ENCODE data around the gene IFITM2. TPM values are rescaled to one million over a fixed set of nuclear protein-coding genes. Genes with fewer than 3 reads are reported as not detected.
A peak's percentile ranks its signal among the peaks of the same experiment; 100 is the strongest.

Gene IFITM2
- total and polyA plus RNA-seq, 2 of the 13 experiments (the other 11 are each of a cell fraction or from before 2014, with no cell fraction given): 13.8 to 267 TPM

GRCh38 chr11:326592-326841 is 18.9 kb downstream of the IFITM2 start:
- no TSS peak for BruUV-seq (replicated peaks)
- TF ChIP-seq NRL (CRISPR knock-in tag; IDR thresholded peaks at IDR 0.05; ENCODE audit: borderline replicate concordance): 0 out of 2 replicates have a peak, but pooled peaks have one; percentile 7
- TF ChIP-seq THAP7 (CRISPR knock-in tag; IDR thresholded peaks at IDR 0.05): no peak
- TF ChIP-seq XBP1 (CRISPR knock-in tag; IDR thresholded peaks at IDR 0.05): no peak
- TF ChIP-seq ZFP36 (IDR thresholded peaks at IDR 0.05; ENCODE audit: borderline replicate concordance, low read depth, low read length, partially characterized antibody): no peak
- TF ChIP-seq BRD4 (CRISPR knock-in tag; IDR thresholded peaks at IDR 0.05): 0 out of 2 replicates have a peak, but pooled peaks have one; percentile 50
- TF ChIP-seq PCBP1 (IDR thresholded peaks at IDR 0.05; ENCODE audit: borderline replicate concordance, low read depth, low read length): no peak
- TF ChIP-seq KLF16 (CRISPR knock-in tag; IDR thresholded peaks at IDR 0.05): no peak
- TF ChIP-seq SOX5 (CRISPR knock-in tag; IDR thresholded peaks at IDR 0.05; ENCODE audit: borderline replicate concordance): no peak
- TF ChIP-seq, protein P1, sequence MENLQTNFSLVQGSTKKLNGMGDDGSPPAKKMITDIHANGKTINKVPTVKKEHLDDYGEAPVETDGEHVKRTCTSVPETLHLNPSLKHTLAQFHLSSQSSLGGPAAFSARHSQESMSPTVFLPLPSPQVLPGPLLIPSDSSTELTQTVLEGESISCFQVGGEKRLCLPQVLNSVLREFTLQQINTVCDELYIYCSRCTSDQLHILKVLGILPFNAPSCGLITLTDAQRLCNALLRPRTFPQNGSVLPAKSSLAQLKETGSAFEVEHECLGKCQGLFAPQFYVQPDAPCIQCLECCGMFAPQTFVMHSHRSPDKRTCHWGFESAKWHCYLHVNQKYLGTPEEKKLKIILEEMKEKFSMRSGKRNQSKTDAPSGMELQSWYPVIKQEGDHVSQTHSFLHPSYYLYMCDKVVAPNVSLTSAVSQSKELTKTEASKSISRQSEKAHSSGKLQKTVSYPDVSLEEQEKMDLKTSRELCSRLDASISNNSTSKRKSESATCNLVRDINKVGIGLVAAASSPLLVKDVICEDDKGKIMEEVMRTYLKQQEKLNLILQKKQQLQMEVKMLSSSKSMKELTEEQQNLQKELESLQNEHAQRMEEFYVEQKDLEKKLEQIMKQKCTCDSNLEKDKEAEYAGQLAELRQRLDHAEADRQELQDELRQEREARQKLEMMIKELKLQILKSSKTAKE (CRISPR knock-in tag; IDR thresholded peaks at IDR 0.05; ENCODE audit: borderline replicate concordance): no peak
- TF ChIP-seq NFKB2 (CRISPR knock-in tag; IDR thresholded peaks at IDR 0.05; ENCODE audit: borderline replicate concordance): 0 out of 2 replicates have a peak, but pooled peaks have one; percentile 22
- no peak for TF ChIP-seq PITX1 (CRISPR knock-in tag; IDR thresholded peaks at IDR 0.05)
- TF ChIP-seq, protein P2, sequence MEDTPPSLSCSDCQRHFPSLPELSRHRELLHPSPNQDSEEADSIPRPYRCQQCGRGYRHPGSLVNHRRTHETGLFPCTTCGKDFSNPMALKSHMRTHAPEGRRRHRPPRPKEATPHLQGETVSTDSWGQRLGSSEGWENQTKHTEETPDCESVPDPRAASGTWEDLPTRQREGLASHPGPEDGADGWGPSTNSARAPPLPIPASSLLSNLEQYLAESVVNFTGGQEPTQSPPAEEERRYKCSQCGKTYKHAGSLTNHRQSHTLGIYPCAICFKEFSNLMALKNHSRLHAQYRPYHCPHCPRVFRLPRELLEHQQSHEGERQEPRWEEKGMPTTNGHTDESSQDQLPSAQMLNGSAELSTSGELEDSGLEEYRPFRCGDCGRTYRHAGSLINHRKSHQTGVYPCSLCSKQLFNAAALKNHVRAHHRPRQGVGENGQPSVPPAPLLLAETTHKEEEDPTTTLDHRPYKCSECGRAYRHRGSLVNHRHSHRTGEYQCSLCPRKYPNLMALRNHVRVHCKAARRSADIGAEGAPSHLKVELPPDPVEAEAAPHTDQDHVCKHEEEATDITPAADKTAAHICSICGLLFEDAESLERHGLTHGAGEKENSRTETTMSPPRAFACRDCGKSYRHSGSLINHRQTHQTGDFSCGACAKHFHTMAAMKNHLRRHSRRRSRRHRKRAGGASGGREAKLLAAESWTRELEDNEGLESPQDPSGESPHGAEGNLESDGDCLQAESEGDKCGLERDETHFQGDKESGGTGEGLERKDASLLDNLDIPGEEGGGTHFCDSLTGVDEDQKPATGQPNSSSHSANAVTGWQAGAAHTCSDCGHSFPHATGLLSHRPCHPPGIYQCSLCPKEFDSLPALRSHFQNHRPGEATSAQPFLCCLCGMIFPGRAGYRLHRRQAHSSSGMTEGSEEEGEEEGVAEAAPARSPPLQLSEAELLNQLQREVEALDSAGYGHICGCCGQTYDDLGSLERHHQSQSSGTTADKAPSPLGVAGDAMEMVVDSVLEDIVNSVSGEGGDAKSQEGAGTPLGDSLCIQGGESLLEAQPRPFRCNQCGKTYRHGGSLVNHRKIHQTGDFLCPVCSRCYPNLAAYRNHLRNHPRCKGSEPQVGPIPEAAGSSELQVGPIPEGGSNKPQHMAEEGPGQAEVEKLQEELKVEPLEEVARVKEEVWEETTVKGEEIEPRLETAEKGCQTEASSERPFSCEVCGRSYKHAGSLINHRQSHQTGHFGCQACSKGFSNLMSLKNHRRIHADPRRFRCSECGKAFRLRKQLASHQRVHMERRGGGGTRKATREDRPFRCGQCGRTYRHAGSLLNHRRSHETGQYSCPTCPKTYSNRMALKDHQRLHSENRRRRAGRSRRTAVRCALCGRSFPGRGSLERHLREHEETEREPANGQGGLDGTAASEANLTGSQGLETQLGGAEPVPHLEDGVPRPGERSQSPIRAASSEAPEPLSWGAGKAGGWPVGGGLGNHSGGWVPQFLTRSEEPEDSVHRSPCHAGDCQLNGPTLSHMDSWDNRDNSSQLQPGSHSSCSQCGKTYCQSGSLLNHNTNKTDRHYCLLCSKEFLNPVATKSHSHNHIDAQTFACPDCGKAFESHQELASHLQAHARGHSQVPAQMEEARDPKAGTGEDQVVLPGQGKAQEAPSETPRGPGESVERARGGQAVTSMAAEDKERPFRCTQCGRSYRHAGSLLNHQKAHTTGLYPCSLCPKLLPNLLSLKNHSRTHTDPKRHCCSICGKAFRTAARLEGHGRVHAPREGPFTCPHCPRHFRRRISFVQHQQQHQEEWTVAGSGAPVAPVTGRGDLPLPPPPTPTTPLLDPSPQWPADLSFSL (CRISPR knock-in tag; IDR thresholded peaks at IDR 0.05): no peak
- TF ChIP-seq ZNF773 (CRISPR knock-in tag; IDR thresholded peaks at IDR 0.05; ENCODE audit: borderline replicate concordance): no peak
- no peak for TF ChIP-seq ZSCAN22 (CRISPR knock-in tag; IDR thresholded peaks at IDR 0.05)
- Histone ChIP-seq H3K9ac (ENCODE audit: insufficient read depth, low read depth, low read length) (peak overlapping the region; percentile 36; the same call in 1 of the 2 replicates), H3K4me3 (replicated peaks in 1 of 3; ENCODE audit: insufficient read depth in 1 of 3, low read depth in 2 of 3, low read length in 3 of 3) (no peak overlapping the region), H3K27ac (ENCODE audit: extremely low read length, insufficient read depth, low read length) (peak overlapping the region; percentile 49), H3K79me2 (ENCODE audit: insufficient read depth, low read length) (no peaks in the 10 kb centered on the region), H3K27me3 (ENCODE audit: control insufficient read depth in 1 of 2, insufficient read depth in 2 of 2, low read length in 2 of 2) (no peaks in the 10 kb centered on the region), H3K9me3 (ENCODE audit: low read length) (no peaks in the 10 kb centered on the region), H2AFZ (ENCODE audit: low read length) (no peak overlapping the region), H3K36me3 (replicated peaks in 1 of 2; ENCODE audit: control insufficient read depth in 1 of 2, insufficient read depth in 2 of 2, low read length in 2 of 2) (no peaks in the 10 kb centered on the region), H4K20me1 (ENCODE audit: insufficient read depth, low read length) (no peaks in the 10 kb centered on the region), H3K4me1 (ENCODE audit: insufficient read depth, low read length) (peaks cover 64% of the 10 kb centered on the region), H3K4me2 (ENCODE audit: low read depth, low read length) (peak overlapping the region; percentile 90)
- WGBS (ENCODE audit: low lambda C conversion rate): 80% methylated on average over 4 of the region's 6 CpGs
- ChIA-PET CTCF (ENCODE audit: low intra/inter-chr PET ratio, low total read pairs) (no interaction called here), POLR2A (interaction anchor here (0.6 to 6.1 kb wide), 4 partner anchors 10 to 126 kb away, joined by 3 to 85 read pairs (median 6); partner anchors contain the start of gene IFITM1)
- ATAC-seq (peak; percentile 24), DNase-seq (ENCODE audit: low spot score) (no peak), FAIRE-seq (no peak)
- intact Hi-C loops (cut with micrococcal nuclease; ENCODE audit: unreplicated experiment): no loop called here
- in situ Hi-C loops (cut with HindIII; ENCODE audit: extremely low pct_ligation_motif_present, low pct_unique_long_range_greater_than_20kb): no loop called here

Measured in HepG2 (cell line).